GM12872 (cell line): ENCODE measurements around the gene MIEN1.

Source experiments
- TF ChIP-seq, protein P1 (sequence below): IDR thresholded peaks from 3 replicates; pipeline ENCODE4 v1.5.1; 2011; ENCODE audit warnings: low read depth, mild to moderate bottlenecking, low read length, moderate library complexity; ENCODE audit not compliant: insufficient read depth

Gene MIEN1

GRCh38 chr17:39715375-39716072, 14.8 kb downstream of the MIEN1 start:
- TF ChIP-seq, protein P1, sequence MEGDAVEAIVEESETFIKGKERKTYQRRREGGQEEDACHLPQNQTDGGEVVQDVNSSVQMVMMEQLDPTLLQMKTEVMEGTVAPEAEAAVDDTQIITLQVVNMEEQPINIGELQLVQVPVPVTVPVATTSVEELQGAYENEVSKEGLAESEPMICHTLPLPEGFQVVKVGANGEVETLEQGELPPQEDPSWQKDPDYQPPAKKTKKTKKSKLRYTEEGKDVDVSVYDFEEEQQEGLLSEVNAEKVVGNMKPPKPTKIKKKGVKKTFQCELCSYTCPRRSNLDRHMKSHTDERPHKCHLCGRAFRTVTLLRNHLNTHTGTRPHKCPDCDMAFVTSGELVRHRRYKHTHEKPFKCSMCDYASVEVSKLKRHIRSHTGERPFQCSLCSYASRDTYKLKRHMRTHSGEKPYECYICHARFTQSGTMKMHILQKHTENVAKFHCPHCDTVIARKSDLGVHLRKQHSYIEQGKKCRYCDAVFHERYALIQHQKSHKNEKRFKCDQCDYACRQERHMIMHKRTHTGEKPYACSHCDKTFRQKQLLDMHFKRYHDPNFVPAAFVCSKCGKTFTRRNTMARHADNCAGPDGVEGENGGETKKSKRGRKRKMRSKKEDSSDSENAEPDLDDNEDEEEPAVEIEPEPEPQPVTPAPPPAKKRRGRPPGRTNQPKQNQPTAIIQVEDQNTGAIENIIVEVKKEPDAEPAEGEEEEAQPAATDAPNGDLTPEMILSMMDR: no peak

DNA sequence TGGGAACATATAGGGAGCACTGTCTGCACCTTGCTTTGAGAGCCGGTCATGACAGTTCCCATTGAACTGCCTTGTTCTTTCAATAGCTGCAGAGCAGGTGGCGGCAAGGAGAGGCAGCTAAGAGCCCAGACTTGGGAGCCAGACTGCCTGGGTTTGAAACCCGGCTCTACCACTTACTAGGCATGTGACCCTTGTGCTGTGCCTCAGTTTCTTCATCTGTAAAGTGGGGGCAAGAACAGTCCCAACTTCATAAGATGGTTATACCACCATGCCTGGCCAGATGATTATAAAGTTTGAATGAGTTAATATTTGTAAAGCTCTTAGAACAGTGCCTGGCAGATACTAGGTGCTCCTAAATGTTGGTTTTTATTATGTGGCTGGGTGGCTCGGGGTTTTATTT, 16.1 kb downstream of the MIEN1 start:
- TF ChIP-seq, protein P1: no peak

DNA sequence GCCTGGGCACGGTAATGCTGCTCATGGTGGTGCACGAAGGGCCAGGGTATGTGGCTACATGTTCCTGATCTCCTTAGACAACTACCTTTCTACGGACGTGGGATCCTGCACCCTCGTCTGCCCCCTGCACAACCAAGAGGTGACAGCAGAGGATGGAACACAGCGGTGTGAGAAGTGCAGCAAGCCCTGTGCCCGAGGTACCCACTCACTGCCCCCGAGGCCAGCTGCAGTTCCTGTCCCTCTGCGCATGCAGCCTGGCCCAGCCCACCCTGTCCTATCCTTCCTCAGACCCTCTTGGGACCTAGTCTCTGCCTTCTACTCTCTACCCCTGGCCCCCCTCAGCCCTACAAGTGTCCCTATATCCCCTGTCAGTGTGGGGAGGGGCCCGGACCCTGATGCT, 18.5 kb downstream of the MIEN1 start:
- TF ChIP-seq, protein P1: no peak

- TF ChIP-seq, protein P1: no peak
These were observed 20.1 kb downstream of the MIEN1 start for GRCh38 chr17:39709998-39710964.

DNA sequence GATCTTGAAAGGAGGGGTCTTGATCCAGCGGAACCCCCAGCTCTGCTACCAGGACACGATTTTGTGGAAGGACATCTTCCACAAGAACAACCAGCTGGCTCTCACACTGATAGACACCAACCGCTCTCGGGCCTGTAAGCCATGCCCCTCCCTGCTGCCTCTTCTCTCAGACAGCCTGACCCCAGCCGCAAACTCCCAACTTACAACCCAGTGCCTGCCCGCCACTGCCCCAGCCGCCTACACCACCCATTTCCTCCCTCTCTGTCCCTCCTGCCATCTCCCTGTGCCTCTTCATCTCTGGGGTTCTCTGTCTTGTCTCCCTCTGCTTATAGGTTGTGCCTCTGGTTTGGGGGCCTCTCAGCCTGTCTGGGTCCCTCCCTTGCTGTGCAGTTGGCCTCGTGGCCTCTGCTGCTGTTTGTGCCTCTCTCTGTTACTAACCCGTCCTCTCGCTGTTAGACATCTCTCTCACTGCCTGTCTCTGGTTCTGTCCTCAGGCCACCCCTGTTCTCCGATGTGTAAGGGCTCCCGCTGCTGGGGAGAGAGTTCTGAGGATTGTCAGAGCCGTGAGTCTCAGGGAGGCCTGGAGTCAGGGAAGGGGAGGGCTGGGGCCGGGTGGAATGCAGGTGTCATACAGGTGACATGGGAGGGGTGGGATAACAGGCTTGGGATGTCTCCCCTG, 20.9 kb downstream of the MIEN1 start:
- TF ChIP-seq, protein P1: no peak

DNA sequence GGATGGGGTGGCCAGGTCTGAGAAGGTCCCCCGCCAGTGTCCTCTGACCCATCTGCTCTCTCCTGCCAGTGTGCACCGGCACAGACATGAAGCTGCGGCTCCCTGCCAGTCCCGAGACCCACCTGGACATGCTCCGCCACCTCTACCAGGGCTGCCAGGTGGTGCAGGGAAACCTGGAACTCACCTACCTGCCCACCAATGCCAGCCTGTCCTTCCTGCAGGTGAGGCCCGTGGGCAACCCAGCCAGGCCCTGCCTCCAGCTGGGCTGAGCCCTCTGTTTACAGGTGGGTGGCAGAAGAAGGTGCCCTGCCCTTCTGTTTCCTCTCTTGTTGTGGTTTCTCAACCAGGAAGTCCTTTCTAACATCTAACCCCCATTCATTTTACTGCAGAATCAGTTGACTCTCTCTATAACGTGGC, 23.4 kb downstream of the MIEN1 start:
- TF ChIP-seq, protein P1: no peak

- TF ChIP-seq, protein P1: no peak
These were observed 23.9 kb downstream of the MIEN1 start for GRCh38 chr17:39706383-39706782.
